Skeletal muscle satellite cell (primary cell): ENCODE data around the gene TMEM221. TPM values are rescaled to one million over a fixed set of nuclear protein-coding genes. Genes with fewer than 3 reads are reported as not detected.
A peak's percentile ranks its signal among the peaks of the same experiment; 100 is the strongest.

Experiments
- H3K27me3 ChIP-seq: 2 replicates; pipeline ENCODE4 v1.7.0; 2013; ENCODE audit warnings: low read length; ENCODE audit not compliant: control insufficient read depth, insufficient read depth
- H3K36me3 ChIP-seq: 2 replicates; pipeline ENCODE4 v1.7.0; 2013; ENCODE audit warnings: mild to moderate bottlenecking, control low read depth, low read length; ENCODE audit not compliant: insufficient read depth
- H3K4me1 ChIP-seq: 2 replicates; pipeline ENCODE4 v1.7.0; 2013; ENCODE audit warnings: low read length; ENCODE audit not compliant: control insufficient read depth, insufficient read depth
- H3K4me2 ChIP-seq: 2 replicates; pipeline ENCODE4 v1.7.0; 2013; ENCODE audit warnings: mild to moderate bottlenecking, low read length
- H3K4me3 ChIP-seq: 2 replicates; pipeline ENCODE4 v1.7.0; 2013; ENCODE audit warnings: low read length
- H3K9ac ChIP-seq: 2 replicates; pipeline ENCODE4 v1.7.0; 2013; ENCODE audit warnings: mild to moderate bottlenecking, low read depth, low read length, moderate library complexity
- H3K9me3 ChIP-seq: replicated peaks from 2 replicates; pipeline ENCODE4 v1.7.0; 2013; ENCODE audit warnings: mild to moderate bottlenecking, control low read depth, low read length
- total RNA-seq: library from RNA; depleted of rRNA; stranded (reverse); fragments of >200 nt; gene quantifications from 2 replicates; pipeline ENCODE4 v1.2.3, GENCODE V29; 2012; rRNA removed

The TMEM221 gene
- total RNA-seq = not detected in 2 replicates

GRCh38 chr19:17448131-17448967 lies at the start of gene TMEM221:
TMEM221 (minus strand) TSS chr19:17448668; CDS start chr19:17448462, 206 bp downstream.
- Histone ChIP-seq H3K9me3 (no peaks in the 10 kb centered on the region), H3K4me1 (no peaks in the 10 kb centered on the region), H3K4me2 (peak within 1 kb of the TSS; percentile 74), H3K36me3 (no peaks in the 10 kb centered on the region), H3K9ac (no peak within 1 kb of the TSS), H3K27me3 (peaks cover 25% of the 10 kb centered on the region), H3K4me3 (peak within 1 kb of the TSS; percentile 59)

GRCh38 chr19:17497149-17497798 lies 48.8 kb upstream of the TMEM221 start:
- no peak overlapping the region for H3K4me2 ChIP-seq
- no peak overlapping the region for H3K4me3 ChIP-seq
- H3K36me3 ChIP-seq = peaks cover 18% of the 10 kb centered on the region
- H3K27me3 ChIP-seq = no peaks in the 10 kb centered on the region
- H3K9me3 ChIP-seq = no peaks in the 10 kb centered on the region
- H3K4me1 ChIP-seq = peaks cover 15% of the 10 kb centered on the region
- H3K9ac ChIP-seq = no peak overlapping the region

DNA sequence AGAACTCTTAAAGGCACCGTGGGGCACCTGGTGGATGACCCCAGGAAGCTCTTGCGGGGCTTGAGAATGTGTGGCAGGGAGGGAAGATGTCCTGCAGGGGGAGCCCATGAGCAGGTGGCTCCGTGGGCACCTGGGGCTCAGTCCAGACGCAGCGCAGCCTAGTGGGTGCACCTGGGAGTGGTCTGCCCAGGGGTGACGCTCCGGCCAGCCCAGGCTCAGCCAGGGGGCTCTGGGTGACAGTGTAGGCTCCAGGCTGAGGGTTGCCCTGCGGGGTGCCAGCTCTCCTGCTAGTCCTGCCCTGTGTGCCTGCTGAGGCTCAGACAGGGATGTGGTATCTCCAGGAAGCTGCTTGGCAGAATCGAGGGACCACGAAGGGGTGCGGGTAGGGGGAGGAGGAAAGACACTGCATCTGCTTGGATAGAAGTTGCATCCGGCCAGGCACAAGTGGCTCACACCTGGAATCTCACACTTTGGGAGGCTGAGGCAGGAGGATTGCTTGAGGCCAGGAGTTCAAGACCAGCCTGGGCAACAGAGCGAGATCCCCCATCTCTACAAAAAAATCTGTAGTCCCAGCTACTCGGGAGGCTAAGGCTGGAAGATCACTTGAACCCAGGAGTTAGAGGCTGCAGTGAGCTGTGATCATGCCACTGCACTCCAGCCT lies 48.0 kb upstream of the TMEM221 start:
- no peak overlapping the region for H3K9ac ChIP-seq
- no peaks in the 10 kb centered on the region for H3K9me3 ChIP-seq
- H3K4me2 ChIP-seq = no peak overlapping the region
- H3K4me1 ChIP-seq = peaks cover 15% of the 10 kb centered on the region
- H3K4me3 ChIP-seq = no peak overlapping the region
- peaks cover 18% of the 10 kb centered on the region for H3K36me3 ChIP-seq
- H3K27me3 ChIP-seq = no peaks in the 10 kb centered on the region

GRCh38 chr19:17495639-17496296 lies 47.3 kb upstream of the TMEM221 start:
- H3K4me2 ChIP-seq = no peak overlapping the region
- H3K4me1 ChIP-seq = peaks cover 15% of the 10 kb centered on the region
- no peak overlapping the region for H3K9ac ChIP-seq
- peaks cover 13% of the 10 kb centered on the region for H3K36me3 ChIP-seq
- H3K9me3 ChIP-seq = no peaks in the 10 kb centered on the region
- H3K4me3 ChIP-seq = no peak overlapping the region
- H3K27me3 ChIP-seq = no peaks in the 10 kb centered on the region

GRCh38 chr19:17491287-17491686 lies 42.8 kb upstream of the TMEM221 start:
- no peak overlapping the region for H3K4me2 ChIP-seq
- H3K4me3 ChIP-seq = no peak overlapping the region
- no peaks in the 10 kb centered on the region for H3K36me3 ChIP-seq
- H3K9ac ChIP-seq = no peak overlapping the region
- H3K4me1 ChIP-seq = no peaks in the 10 kb centered on the region
- no peaks in the 10 kb centered on the region for H3K9me3 ChIP-seq
- H3K27me3 ChIP-seq = no peaks in the 10 kb centered on the region

DNA sequence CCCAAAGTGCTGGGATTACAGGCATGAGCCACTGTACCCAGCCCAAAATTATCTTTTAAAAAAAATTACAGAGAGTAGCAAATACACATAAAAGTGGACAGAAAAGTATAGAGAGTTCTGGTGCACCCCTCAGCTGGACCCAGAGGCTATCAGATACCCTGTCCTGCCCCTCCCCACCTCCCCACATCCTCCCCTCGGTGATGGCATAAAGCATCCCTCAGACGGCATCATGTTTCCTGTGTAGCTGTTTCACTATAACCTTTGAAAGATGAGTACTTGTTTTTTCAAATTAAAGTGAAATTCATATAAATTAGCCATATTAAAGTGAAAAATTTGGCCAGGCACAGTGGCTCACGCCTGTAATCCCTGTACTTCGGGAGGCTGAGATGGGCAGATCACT lies 41.9 kb upstream of the TMEM221 start:
- H3K4me3 ChIP-seq = no peak overlapping the region
- H3K4me1 ChIP-seq = no peaks in the 10 kb centered on the region
- no peak overlapping the region for H3K9ac ChIP-seq
- no peak overlapping the region for H3K4me2 ChIP-seq
- H3K36me3 ChIP-seq = no peaks in the 10 kb centered on the region
- H3K27me3 ChIP-seq = no peaks in the 10 kb centered on the region
- H3K9me3 ChIP-seq = no peaks in the 10 kb centered on the region

DNA sequence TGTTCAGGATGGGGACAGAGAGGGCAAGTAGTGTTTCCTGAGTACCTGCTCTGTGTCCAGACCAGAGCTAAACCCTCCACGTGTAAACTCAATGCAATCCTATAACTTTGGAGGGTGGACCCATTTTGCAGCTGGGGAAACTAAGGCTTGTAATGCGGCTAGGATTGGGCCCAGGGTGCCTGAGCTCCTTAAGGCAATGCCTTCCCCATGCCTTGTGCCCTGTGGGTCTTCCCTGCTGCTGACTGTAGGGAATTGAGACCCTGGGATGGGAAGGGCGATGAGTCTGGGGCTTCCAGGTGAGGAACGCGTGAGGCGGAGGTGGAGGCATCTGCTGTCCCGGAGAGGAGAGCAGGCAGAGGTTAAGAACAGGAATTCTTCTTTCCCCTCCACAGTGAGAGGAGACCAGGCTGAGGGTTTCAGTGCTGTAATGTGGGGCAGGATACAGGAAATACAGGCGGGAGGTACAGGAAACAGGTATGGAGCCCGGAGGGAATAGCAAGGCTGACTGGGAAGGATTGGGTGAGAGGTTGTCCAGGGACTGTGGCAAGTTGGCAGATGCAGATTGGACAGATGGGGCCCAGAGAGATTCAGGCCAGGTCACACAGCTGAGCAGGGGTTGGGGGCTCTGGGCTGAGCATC lies 41.0 kb upstream of the TMEM221 start:
- H3K36me3 ChIP-seq = no peaks in the 10 kb centered on the region
- no peaks in the 10 kb centered on the region for H3K27me3 ChIP-seq
- no peak overlapping the region for H3K4me3 ChIP-seq
- H3K4me1 ChIP-seq = no peaks in the 10 kb centered on the region
- no peak overlapping the region for H3K4me2 ChIP-seq
- no peaks in the 10 kb centered on the region for H3K9me3 ChIP-seq
- no peak overlapping the region for H3K9ac ChIP-seq

DNA sequence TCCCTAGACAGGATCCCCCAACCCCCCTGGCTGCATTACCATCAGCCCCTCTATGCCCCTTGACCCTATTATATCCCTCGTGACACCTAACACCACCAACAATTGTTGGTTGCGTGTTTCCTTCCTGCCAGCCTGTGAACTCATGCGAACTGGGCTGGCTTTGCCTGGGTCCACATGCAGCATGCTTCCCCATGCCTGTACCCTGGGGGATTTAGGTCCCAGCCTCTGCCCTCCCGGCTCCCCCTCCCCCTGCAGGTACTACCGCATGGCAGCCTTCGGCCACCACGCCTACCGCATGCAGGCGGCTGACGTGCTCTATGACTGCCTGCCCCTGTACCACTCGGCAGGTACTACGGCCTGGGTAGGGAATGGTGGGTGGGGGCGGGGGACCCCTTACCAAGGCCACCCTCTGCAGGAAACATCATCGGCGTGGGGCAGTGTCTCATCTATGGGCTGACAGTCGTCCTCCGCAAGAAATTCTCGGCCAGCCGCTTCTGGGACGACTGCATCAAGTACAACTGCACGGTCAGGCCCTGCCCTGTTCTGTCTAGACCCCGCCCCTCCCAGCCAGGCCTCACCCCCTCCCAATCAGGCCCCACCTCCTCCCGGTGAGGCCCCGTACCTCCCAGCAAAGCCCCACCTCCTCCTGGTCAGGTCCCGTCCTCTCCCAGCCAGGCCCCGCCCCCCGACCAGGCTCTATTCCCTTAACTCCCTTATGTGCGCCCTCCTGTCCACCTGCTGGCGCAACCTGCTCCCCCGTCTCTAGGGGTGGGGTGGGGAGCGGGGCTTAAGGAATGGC lies 40.3 kb upstream of the TMEM221 start:
- H3K9ac ChIP-seq = no peak overlapping the region

DNA sequence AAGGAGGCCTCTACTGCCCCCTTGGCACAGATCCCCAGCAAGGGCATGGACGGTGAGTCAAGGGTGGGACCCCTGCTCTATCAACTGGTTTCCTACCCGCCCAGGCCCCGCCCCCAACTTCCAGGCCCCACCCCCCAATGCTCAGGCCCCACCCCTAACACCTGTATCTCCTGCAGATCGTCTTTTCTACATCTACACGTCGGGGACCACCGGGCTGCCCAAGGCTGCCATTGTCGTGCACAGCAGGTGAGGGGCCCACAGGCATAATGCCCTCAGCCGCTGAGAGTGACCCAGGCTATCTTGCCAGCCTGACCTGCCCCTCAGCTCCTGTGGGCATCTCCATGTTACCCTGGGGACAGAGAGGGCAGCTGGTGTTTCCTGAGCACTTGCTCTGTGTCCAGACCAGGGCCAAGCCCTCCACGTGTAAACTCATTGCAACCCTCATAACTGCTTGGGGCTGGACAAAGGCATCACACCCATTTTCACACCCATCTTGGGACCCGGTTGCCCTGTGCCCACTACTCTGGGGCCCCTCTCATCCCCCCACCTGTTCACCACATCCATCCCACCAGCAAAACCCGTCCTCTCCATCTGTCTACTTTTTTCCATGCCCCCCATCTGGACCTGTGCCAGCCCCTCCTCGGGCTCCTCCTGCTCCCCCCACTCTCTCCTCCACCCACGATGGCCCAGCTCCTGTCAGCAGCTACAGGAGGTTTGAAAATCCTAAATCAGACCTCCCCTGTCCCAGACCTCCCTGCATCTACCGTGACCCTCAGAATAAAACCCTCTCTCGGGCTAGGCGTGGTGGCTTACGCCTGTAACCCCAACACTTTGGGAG lies 39.0 kb upstream of the TMEM221 start:
- Histone ChIP-seq H3K9ac (no peak overlapping the region), H3K4me2 (no peak overlapping the region), H3K36me3 (no peaks in the 10 kb centered on the region), H3K27me3 (no peaks in the 10 kb centered on the region), H3K9me3 (no peaks in the 10 kb centered on the region), H3K4me3 (no peak overlapping the region), H3K4me1 (no peaks in the 10 kb centered on the region)

More for the DNA sequence above, 40.3 kb upstream of the TMEM221 start:
- Histone ChIP-seq H3K9me3 (no peaks in the 10 kb centered on the region), H3K4me3 (no peak overlapping the region), H3K4me1 (no peaks in the 10 kb centered on the region), H3K36me3 (no peaks in the 10 kb centered on the region), H3K4me2 (no peak overlapping the region), H3K27me3 (no peaks in the 10 kb centered on the region)
